Stimulated activated CD4-positive, alpha-beta T cell treated with anti-CD3 and anti-CD28 coated beads, Interleukin-15, amount 100 ng/mL, for 24 hours (primary cell): ENCODE measurements around the gene ELAVL1.
"Not testable (repeated sequence)": the region's sequence is repeated elsewhere in the genome, so short reads cannot be mapped to it uniquely, and the experiment has no call there.

ENCODE experiments used
- DNase-seq: peaks from one replicate; pipeline ENCODE4 v3.0.0-alpha.2; 2020

The ELAVL1 gene

GRCh38 chr19:8005534-8006256 is at the start of gene ELAVL1:
TSS of gene ELAVL1 (minus strand) at chr19:8005641. CDS start at chr19:7991815, 13,826 bp downstream.
- DNase-seq, result peak; percentile 94

DNA sequence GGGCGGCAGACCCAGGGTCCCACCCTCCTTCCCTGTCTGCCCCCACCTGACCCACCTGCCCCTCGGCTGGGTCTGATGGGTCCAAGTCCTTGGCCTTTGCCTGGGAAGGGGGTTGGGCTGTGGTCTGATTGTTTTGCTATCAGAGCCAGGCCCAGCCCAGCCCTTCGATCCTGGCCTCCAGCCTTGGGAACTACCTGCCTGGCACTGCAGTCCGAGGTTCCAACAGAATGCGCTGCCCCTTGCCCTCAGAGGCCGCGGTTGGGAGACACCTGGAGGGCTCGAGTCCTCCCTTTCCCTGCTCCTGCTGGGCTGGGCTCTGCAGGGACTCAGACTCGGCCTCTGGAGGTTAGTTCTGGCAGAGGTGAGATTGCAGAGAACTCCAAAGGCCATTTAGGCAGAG is 48.7 kb upstream of the ELAVL1 start:
- DNase-seq, result no peak

GRCh38 chr19:8052464-8052859 is 47.0 kb upstream of the ELAVL1 start, which contains the start of gene CCL25:
TSS of gene CCL25 (plus strand) at chr19:8052760. CDS start at chr19:8053050, 290 bp downstream.
- no peak for DNase-seq

DNA sequence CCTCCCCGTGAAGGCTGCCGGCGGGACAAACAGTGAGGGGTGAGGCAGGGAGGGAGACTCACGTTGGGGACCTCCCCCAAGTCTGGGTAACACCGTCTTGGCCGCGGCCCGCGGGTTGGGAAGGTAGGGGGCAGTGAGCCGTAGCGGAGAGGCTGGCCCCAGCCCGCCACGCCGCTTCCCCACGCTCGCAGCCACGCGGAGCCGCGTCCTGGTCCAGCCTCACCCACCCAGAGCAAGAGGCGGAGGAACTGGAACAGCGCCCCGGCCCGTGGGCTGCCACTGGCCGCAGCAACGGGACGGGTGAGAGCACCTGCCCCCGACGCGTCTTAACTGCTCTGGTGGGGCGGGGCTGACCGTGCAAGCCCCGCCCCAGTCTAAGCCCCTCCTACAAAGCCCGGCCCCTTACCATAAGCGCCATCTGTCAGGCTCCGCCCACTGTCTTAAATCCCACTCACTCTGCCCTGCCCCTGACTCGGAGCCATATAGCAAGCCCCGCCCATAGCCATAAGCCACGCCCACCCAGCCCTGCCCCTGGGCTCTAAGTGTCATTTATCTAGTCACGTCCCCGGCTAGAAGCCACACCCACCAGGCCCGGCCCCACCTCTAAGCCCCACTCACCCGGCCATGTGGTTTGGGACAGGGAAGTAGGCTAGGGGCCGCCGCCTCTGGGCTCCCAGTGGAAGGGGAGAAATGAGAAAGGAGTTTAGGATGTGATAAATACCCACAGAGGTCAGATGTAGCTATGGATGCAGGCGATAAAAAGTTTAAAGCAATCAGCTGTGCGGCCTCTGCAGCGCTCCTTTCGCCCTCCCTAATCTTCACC is 45.0 kb upstream of the ELAVL1 start:
- DNase-seq, result peak; percentile 94

GRCh38 chr19:8046569-8047165 is 41.2 kb upstream of the ELAVL1 start:
- no peak for DNase-seq

DNA sequence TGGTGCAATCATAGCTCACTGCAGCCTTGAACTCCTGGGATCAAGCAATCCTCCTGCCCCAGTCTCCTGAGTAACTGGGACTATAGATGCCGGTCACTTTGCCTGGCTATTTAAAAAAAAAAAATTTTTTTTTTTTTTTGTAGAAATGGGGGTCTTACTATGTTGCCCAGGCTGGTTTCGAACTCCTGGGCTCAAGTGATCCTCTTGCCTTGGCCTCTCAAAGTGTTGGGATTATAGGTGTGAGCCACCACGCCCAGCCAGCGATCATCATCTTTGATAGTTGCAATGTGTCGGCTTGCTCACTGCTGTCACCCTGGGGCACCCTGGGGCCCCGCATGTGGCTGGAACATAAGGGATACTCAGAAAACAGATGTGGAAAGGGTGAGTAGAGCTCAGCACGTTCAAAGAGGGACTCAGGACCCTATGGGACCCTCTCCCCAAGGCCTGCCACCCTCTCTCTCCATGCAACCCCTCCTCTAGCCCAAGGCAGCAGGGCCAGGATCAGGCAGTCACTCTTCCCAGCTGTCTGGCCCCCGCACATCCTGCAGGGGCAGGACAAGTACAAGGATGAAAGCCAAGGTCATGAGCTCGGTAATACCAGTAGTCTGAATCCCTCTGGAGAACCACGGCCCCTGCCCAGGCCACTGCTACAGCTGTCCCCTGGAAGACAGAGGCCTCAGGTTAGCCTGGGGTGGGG is 40.6 kb upstream of the ELAVL1 start:
- no peak for DNase-seq

- no peak for DNase-seq
These were observed 38.6 kb upstream of the ELAVL1 start for GRCh38 chr19:8044018-8044417.

DNA sequence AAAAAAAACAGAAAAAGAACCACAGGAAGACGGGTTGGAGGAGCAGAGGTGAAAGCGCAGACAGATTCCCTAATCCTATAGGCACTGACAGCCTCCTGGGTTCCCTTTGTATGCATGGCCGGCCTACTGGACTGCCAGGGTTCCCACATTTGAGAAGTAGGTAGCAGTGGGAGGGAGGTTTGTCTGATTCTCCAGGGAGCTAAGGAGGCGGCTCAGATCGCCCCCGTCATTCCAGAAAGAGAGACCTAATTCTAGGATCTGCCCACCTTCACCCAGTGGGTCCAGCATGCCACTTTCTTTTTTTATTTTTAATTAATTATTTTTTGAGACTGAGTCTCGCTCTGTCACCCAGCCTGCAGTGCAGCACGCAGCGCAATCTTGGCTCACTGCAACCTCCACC is 37.5 kb upstream of the ELAVL1 start:
- no peak for DNase-seq

GRCh38 chr19:8041531-8041931 is 36.1 kb upstream of the ELAVL1 start:
- no peak for DNase-seq

- DNase-seq, result no peak
These were observed 33.8 kb upstream of the ELAVL1 start for GRCh38 chr19:8039231-8039630.

DNA sequence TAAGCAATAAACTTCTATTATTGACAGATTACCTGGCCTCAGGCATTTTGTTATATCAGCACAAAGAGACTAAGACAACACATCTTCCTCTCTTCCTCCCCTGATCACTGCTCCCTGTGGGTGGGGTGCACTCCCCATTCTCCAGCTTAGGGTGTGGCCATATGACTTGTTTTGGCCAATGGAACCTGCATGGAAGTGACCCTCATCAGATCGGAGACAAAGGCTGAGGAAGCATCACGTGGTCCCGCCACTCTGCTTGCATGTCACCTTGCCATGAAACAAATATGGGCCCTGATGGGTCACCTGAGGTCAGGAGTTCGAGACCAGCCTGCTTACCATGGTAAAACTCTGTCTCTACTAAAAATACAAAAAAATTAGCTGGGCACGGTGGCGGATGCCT is 33.4 kb upstream of the ELAVL1 start:
- DNase-seq, result no peak

DNA sequence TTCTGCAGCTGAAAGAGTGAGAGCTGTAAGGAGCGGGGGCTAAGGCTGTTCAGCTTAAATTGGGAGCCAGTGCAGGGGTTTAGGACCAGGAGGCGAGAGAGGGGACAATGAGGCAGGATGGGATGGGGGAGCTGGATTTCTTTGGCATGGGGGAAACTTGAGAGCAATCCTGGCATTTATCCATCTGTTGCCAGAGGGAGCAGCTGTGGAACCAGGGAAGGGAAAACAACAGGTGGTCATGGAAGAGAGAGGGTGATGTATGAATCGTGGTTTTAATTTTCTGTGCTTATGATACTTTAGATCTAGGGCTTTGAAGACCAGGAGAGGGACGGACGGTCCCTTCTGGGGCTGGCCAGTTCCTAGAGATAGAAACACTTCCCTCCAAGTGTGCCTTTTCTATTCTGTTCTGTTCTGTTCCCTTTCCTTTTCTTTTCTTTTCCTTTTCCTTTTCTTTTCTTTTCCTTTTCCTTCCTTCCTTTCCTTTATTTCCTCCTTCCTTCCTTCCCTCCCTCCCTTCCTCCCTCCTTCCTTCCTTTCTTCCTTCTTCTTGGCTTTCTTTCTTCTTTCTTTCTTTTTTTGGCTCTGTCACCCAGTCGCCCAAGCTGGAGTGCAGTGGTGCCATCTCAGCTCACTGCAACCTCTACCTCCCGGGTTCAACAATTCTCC is 31.1 kb upstream of the ELAVL1 start:
- no peak for DNase-seq

- DNase-seq, result no peak
These were observed 28.7 kb upstream of the ELAVL1 start for GRCh38 chr19:8034178-8034525.

DNA sequence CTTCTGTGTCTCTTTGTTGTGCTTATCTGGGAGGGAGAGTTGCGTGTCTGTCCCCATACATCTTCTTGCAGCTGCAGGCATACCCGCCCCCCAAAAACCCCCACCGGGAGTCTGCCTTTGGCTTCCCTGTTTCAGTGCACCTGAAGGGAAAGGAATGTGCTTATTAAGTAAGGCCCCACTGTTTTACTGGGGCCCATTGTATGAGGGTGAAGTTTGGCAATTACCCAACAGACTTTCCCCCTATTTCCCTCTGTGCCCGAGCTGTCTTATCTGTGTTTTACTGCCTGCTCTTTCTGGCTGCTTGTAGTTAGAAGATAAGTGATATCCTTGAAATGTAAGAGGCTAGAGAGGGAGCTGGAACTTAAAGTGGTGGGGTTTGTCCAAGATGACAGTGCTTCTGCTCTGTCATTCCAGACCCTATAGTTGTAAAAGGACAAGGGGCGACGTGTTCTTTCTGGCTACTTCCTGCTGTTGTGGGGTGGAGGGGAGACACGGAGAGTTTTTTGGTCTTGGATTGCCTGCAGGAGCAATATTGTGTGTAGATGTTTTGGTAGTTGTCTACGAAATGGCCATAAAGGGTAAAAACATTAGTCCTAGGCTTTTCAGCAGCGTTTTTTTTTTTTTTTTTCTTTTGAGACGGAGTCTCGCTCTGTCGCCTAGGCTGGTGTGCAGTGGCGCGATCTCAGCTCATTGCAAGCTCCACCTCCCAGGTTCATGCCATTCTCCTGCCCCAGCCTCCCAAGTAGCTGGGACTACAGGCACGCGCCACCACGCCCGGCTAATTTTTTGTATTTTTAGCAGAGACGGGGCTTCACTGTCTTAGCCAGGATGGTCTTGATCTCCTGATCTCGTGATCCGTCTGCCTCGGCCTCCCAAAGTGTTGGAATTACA is 28.1 kb upstream of the ELAVL1 start:
- not testable (repeated sequence) for DNase-seq

GRCh38 chr19:8030960-8031359 is 25.5 kb upstream of the ELAVL1 start:
- DNase-seq, result no peak

DNA sequence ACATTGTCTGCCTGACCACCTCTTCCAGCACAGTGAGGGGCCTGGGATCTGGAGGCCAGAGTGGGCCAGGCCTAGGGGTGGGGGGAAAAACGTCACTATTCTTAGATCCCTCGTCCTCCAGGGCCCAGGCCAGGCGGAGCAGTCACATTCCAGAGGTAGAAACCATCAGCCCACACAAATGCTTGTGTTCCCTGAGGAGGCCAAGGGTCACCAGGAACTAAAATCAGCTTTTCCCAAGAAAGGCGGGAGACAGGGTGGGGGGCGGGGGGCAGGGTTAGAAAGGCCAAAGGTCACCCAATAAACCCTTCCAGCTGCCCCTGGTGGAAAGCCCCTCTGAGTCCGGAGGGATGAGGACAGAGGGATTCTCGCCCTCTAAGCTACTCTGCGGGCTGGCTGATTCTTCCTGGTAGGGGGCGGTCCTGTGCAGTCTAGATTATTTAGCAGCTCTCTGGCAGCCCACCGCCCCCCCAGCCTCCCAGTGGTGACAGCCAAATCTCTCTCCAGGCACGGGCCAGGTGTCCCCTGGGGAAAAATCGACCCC is 23.6 kb upstream of the ELAVL1 start:
- DNase-seq, result no peak

GRCh38 chr19:8025316-8025715 is 19.9 kb upstream of the ELAVL1 start:
- no peak for DNase-seq

DNA sequence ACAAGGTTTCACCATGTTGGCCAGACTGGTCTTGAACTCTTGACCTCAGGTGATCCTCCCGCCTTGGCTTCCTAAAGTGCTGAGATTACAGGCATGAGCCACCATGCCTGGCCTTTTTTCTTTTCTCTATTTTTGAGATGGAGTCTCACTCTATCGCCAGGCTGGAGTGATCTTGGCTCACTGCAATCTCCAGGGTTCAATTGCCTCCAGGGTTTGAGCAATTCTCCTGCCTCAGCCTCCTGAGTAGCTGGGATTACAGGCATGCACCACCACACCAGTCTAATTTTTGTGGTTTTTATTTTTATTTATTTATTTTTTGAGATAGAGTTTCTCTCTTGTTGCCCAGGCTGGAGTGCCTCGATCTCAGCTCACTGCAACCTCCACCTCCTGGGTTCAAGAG is 18.8 kb upstream of the ELAVL1 start:
- not testable (repeated sequence) for DNase-seq

GRCh38 chr19:8023371-8023770 is 17.9 kb upstream of the ELAVL1 start:
- no peak for DNase-seq

- no peak for DNase-seq
These were observed 16.8 kb upstream of the ELAVL1 start for GRCh38 chr19:8022275-8022674.

GRCh38 chr19:8021374-8021773 is 15.9 kb upstream of the ELAVL1 start:
- DNase-seq, result no peak
